Colonic mucosa (tissue), 4 donors: ENCODE results near the gene GPD1L. TPM values are rescaled to one million over a fixed set of nuclear protein-coding genes. Genes with fewer than 3 reads are reported as not detected.
"Not testable (repeated sequence)": the region's sequence is repeated elsewhere in the genome, so short reads cannot be mapped to it uniquely, and the experiment has no call there.

Experiments
- DNase-seq: peaks from one replicate; pipeline ENCODE4 v3.0.0-alpha.2; 2020
- H3K27ac ChIP-seq: fragments of 200-600 bp; one replicate; pipeline ENCODE4 v1.8.0; 2021
- H3K27me3 ChIP-seq: fragments of 200-600 bp; one replicate; pipeline ENCODE4 v1.8.0; 2021
- H3K36me3 ChIP-seq: fragments of 200-600 bp; one replicate; pipeline ENCODE4 v1.8.0; 2021
- H3K4me1 ChIP-seq: fragments of 200-600 bp; one replicate; pipeline ENCODE4 v1.8.0; 2021; ENCODE audit warnings: mild to moderate bottlenecking
- H3K4me3 ChIP-seq: fragments of 200-600 bp; one replicate; pipeline ENCODE4 v1.8.0; 2021
- H3K9ac ChIP-seq, 2 donors: one replicate each; pipeline ENCODE4 v1.7.0; 2013; ENCODE audit warnings: control low read depth in 2 of 2, low read depth in 2 of 2, low read length in 2 of 2
- H3K9me3 ChIP-seq: fragments of 200-600 bp; one replicate; pipeline ENCODE4 v1.8.0; 2021
- intact Hi-C: fragments of 100-400 bp; cut with DNase I; formaldehyde crosslinking; loops from one replicate; pipeline ENCODE4 v1.14.1; 2022
- total RNA-seq, 2 donors: library from RNA; stranded (reverse); fragmentation: NEBNext Ultra II Directional in 1 of 2; extraction: Animal tissue kit (Norgen Biotek cat#: 25700) in 1 of 2; gene quantifications; one replicate each; pipeline ENCODE4 v1.2.1, GENCODE V29; 2021
- TF ChIP-seq, protein P1 (sequence below): fragments of 200-600 bp; IDR thresholded peaks from one replicate; pipeline ENCODE4 v1.8.0; 2022; ENCODE audit warnings: antibody characterized with exemption, mild to moderate bottlenecking
- donor health status: healthy.
- donor health status: DM: no; HTN: no; CAD: no.
- donor health status: DM: no; HTN: no; CAD: no.

Gene GPD1L
- total RNA-seq, 2 donors from 2014 or later, result 70.3 to 78.4 TPM

DNA sequence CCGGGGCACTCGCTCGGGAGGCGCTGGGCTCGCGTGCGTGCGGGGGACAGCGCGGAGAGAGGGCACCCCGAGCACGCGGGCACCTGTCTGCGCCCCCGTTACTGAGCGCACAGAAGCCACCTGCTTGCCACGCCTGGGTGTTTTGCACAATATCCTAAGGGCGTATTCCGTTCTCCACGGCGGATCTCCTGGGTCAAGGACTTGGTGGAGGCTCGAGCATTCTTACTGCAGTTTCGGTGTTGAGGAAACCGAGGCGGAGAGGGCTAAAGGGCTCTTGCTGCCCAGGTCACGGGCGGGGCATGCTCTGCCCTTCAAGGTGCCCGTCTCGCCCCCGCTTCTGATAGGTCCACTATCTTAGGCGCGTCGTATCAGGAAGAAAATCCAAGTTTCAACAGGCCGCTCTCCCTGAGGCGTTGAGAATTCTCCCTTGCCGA is 526 bp downstream of the GPD1L start:
- DNase-seq, result peak; percentile 90
- Histone ChIP-seq H3K9me3 (no peaks in the 10 kb centered on the region), H3K9ac (peak overlapping the region; percentile 76 to 91), H3K36me3 (no peaks in the 10 kb centered on the region), H3K27me3 (no peaks in the 10 kb centered on the region), H3K4me3 (peak overlapping the region; percentile 98), H3K27ac (peak overlapping the region; percentile 85), H3K4me1 (peaks cover 12% of the 10 kb centered on the region)
- intact Hi-C loops, result no loop called here
- TF ChIP-seq, protein P1, sequence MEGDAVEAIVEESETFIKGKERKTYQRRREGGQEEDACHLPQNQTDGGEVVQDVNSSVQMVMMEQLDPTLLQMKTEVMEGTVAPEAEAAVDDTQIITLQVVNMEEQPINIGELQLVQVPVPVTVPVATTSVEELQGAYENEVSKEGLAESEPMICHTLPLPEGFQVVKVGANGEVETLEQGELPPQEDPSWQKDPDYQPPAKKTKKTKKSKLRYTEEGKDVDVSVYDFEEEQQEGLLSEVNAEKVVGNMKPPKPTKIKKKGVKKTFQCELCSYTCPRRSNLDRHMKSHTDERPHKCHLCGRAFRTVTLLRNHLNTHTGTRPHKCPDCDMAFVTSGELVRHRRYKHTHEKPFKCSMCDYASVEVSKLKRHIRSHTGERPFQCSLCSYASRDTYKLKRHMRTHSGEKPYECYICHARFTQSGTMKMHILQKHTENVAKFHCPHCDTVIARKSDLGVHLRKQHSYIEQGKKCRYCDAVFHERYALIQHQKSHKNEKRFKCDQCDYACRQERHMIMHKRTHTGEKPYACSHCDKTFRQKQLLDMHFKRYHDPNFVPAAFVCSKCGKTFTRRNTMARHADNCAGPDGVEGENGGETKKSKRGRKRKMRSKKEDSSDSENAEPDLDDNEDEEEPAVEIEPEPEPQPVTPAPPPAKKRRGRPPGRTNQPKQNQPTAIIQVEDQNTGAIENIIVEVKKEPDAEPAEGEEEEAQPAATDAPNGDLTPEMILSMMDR, result no peak

DNA sequence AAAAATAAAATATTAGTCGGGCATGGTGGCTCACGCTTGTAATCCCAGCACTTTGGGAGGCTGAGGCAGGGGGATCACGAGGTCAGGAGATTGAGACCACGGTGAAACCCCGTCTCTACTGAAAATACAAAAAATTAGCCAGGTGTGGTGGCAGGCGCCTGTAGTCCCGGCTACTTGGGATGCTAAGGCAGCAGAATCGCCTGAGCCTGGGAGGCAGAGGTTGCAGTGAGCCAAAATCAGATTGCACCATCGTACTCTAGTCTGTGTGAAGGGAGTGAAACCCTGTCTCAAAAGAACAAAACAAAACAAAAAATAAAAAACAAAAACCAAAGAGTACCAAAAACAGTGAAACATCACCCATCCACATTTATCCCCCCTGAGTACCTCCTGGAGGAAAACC is 1.8 kb downstream of the GPD1L start:
- H3K4me3 ChIP-seq, DNase-seq, H3K9ac ChIP-seq, H3K9me3 ChIP-seq, H3K27ac ChIP-seq, H3K27me3 ChIP-seq, intact Hi-C loops, H3K36me3 ChIP-seq: not testable (repeated sequence)
- H3K4me1 ChIP-seq, result peaks cover 12% of the 10 kb centered on the region

DNA sequence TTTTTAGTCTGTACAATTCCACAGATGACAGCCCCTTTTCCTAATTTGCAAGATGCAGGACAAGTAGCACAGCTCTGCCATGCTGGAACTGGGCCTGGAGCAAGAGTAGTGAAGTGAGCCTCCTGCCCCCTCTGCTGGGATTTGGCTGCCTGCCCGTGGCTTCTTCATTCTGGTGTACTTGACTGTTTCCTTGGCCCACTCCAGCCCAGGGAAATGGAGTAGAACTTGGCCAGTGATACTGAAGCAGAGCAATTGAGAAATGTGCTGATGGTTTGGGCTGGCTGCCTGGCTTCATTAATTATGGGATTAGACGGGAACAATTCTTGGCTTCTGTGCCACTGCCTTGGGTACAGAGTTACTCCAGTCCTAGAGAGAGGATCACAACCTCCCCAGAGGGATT is 2.8 kb downstream of the GPD1L start:
- no peak overlapping the region for H3K9ac ChIP-seq

DNA sequence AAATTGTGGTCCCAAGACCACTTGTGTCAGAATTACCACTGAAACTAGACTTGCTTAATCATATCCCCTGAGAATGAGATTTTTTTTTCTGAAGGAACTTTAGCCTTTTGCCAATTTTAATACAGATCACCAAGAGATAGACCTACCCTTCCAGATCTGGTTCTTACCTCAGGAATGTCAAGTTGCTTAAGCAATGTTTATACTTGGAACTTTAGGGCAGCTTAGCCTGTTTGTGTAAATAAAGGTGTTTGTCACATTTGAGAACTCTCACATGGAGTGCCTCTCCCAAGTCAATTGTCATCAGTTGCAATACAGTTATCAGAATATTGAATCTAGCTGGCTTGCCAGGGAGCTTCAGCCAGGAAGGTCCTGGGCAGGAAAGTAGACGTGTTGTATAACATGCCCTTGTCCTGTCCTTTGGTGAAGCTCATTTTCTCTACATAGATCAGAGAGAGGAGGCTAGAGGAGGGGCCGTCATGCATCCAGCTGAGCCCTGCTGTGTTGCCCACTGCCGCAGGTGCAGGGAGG is 3.9 kb downstream of the GPD1L start:
- Histone ChIP-seq H3K9ac (no peak overlapping the region), H3K4me1 (peaks cover 12% of the 10 kb centered on the region), H3K4me3 (no peak overlapping the region), H3K27me3 (no peaks in the 10 kb centered on the region), H3K36me3 (no peaks in the 10 kb centered on the region), H3K9me3 (no peaks in the 10 kb centered on the region), H3K27ac (no peak overlapping the region)
- intact Hi-C loops, result no loop called here
- TF ChIP-seq, protein P1, result no peak
- DNase-seq, result no peak

More for the DNA sequence above, 2.8 kb downstream of the GPD1L start:
- intact Hi-C loops, result no loop called here
- Histone ChIP-seq H3K27me3 (no peaks in the 10 kb centered on the region), H3K27ac (no peak overlapping the region), H3K4me3 (no peak overlapping the region), H3K36me3 (no peaks in the 10 kb centered on the region), H3K4me1 (peaks cover 12% of the 10 kb centered on the region), H3K9me3 (no peaks in the 10 kb centered on the region)
- DNase-seq, result peak; percentile 72
- TF ChIP-seq, protein P1, result no peak

DNA sequence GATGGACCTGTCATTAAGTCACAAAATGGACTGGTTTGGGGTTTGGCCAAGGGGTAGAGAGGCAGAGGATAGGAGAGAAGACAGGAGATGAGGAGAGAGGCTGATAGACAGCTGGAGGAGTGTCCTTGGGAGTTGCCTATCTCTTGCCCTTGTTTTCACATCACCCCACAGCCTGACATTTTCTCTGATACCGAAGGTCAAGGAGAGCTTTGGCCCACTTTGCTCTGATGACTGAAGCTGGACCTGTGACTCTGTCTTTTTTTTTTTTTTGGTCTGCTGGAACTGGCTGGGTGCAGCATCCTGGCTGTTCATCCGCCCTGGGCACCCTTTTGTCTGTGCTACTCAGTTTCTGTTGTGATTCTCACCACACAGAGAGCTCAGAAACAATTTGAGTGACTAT is 5.1 kb downstream of the GPD1L start:
- no peak for DNase-seq
- no peak overlapping the region for H3K4me3 ChIP-seq
- TF ChIP-seq, protein P1, result no peak
- no peaks in the 10 kb centered on the region for H3K9me3 ChIP-seq
- intact Hi-C loops, result no loop called here
- peaks cover 5% of the 10 kb centered on the region for H3K4me1 ChIP-seq
- H3K36me3 ChIP-seq, result no peaks in the 10 kb centered on the region
- no peak overlapping the region for H3K9ac ChIP-seq
- no peaks in the 10 kb centered on the region for H3K27me3 ChIP-seq
- H3K27ac ChIP-seq, result no peak overlapping the region

DNA sequence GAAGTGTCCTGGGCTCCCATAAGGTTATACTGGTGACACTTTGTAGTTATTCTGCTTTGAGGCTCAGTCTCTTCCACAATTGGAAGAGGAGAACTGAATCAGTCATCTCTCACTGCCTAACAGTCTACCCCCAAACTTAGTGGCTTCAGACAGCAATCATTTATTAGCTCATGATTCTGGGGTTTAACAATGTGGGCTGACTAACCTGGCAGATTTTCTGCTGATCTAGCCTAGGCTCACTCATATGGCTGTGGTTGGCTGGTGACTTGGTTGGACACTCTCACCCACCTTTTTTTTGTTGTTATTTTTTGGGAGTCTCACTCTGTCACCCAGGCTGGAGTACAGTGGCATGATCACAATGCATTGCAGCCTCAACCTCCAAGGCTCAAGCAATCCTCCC is 7.1 kb downstream of the GPD1L start:
- H3K4me3 ChIP-seq, result no peak overlapping the region
- H3K27ac ChIP-seq, result no peak overlapping the region
- H3K4me1 ChIP-seq, result no peaks in the 10 kb centered on the region
- H3K27me3 ChIP-seq, result no peaks in the 10 kb centered on the region
- no peak overlapping the region for H3K9ac ChIP-seq
- H3K36me3 ChIP-seq, result no peaks in the 10 kb centered on the region
- no peak for DNase-seq
- TF ChIP-seq, protein P1, result no peak
- no peaks in the 10 kb centered on the region for H3K9me3 ChIP-seq
- intact Hi-C loops, result no loop called here
